ENCODE results near the gene PTGDR2.

Gene PTGDR2

DNA sequence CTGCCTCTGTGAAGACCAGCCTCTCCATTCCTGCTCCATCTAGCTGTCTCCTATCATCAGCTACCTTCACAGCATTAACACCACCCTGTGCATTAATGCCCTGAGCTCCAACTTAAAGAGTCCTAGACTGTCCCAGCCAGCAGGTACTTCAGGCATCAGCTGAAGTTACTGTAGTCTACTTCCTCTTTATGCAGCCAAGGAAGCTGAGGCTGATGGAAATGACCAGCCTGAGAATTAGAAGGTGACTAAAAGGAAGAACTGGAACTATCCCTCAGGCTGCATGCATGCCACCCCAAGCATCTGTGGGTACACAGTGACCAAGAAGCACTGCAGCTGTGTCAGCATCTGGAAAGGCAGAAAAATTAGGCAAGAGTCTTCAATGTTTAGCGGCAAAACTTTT, 42.4 kb downstream of the PTGDR2 start:
- DNase-seq (ENCODE audit: low read depth in 1 of 2, low spot score in 1 of 2), result no peak

DNA sequence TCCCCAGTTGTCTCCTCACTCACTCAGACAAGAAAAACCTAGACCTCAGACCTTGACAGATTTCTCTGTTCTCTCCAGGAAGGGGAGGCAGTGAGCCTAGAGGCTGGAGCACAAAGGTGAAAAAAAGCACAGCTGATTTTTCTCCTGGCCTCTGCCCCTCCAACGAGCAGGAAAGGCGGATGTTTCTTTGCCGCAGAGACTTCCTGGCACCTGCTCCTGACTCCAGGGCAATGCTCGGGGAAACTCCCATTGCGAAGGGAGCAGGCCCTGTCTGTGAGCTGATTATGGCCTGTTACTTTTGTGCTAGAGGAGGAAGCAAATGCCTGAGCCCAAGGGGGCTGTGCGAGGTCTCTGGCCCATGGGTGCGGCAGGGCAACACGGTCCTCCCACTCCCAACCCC, 45.2 kb downstream of the PTGDR2 start:
- DNase-seq (ENCODE audit: low read depth in 1 of 2, low spot score in 1 of 2), result no peak

DNA sequence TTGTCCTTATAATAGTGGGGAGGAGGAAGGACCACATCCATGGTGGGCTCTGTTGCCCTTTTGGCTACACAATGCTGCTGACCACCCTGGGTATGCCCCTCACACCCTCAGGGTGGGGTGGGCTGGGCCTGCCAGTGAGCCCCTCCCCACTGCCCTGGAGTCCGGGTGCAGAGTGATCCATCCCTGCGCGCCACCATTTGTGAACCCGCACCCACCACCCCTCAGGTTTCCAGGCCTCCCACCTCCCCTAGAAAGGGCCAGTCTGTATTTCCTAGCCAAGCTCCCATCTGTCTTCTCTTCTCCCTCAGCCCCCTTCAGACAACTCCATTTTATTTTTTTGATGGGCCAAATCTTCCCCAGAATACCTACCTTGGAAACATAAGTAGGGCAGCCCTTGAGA, 45.6 kb downstream of the PTGDR2 start:
- no peak for DNase-seq (ENCODE audit: low read depth in 1 of 2, low spot score in 1 of 2)

DNA sequence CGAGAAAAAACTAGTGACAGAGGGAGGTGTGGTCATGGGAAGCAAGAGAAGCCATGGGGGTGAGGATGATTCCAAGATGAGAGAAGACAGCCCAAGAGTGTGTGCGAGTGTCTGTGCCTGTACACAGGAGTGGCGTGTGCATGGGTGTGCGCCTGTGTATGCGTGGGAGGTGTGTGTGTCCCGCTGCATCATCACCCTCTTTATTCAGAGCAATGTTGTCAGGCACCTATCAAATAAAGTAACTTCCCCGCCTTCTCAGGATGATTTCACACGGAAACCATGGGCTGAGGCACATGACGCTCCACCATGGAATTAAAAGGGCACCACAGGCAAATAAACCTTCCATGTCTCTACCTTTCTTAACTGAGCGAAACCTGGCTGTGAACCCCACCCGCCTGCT, 46.1 kb downstream of the PTGDR2 start:
- DNase-seq (ENCODE audit: low read depth in 1 of 2, low spot score in 1 of 2), result no peak

DNA sequence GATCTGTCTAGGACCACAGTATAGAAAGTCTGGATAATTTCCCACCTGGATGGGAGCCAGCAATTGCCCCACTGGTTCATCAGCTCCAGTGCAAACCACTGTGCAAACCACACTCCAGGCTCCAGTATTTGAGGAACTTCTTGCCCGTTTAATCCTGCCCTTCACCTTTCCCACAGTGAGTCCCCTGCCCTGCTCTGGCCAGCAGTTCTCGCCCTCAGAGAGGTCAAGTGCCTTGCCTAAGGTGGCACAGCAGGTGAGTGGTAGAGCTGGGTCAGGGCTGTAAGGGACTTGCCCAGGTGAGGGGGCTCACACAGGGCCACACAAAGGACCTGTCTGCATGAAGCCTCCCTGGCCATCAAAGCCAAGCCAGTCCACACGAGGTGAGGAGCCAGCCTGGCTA, 46.5 kb downstream of the PTGDR2 start:
- no peak for DNase-seq (ENCODE audit: low read depth in 1 of 2, low spot score in 1 of 2)

DNA sequence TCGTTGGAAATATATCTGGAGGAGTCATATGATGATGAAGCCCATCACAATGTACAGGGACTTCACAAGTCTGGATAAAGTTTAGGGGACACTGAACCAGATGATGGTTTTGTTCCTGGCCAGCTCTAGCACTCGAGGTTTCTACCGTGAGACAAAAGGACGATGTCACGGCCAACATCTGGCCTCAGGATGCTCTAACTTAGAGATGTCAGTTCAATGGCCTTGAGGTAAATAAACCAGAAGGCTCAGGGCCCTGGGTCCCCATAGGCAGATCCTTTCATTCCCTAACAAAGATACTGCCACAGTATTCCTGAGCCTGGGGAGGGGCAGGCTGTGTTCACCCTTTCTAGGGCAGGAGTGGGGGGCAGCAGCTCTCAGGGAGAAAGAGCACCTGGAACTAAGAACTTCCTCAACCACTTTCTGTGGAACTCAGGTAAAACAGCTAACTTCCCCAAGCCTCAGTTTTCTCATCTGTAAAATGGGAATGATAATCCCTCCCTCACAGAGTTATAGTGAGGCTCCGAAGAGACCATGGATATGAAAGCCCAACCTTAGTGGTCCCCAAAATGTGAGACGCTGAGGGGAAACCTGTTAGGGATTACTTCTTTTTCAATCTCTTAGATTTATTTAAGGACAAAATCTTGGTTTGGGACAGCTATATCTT, 52.3 kb downstream of the PTGDR2 start:
- DNase-seq (ENCODE audit: low read depth in 1 of 2, low spot score in 1 of 2), result no peak

DNA sequence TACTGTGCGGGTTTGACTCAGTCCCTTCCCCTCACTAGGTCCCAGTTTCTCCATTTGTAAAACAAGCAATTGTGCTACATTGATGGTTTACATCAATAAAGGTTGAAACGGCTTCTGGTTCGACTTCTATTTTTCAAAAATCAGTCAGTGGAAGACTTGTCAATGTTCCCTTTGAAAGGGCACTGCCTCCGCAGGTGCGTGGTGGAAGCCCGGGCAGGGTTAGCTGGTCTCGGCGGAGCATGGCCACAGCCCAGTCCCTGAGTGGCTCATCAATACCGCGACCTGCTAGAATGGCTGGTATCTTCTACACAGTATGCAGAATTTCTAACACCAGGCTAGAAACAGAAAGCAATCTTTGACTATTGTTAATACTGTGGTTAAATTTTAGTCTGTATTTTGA, 54.6 kb downstream of the PTGDR2 start:
- no peak for DNase-seq (ENCODE audit: low read depth in 1 of 2, low spot score in 1 of 2)

All from stimulated activated CD4-positive, alpha-beta T cell treated with anti-CD3 and anti-CD28 coated beads, Interleukin-15, amount 100 ng/mL, for 1 hour (primary cell).